ENCODE results near the gene PTPN4. TPM values are rescaled to one million over a fixed set of nuclear protein-coding genes. Genes with fewer than 3 reads are reported as not detected.

Gene PTPN4
- total RNA-seq, 3 donors from 2014 or later: 23.1 to 35.4 (median 30.1) TPM

GRCh38 chr2:119856469-119856901, 96.8 kb downstream of the PTPN4 start:
- no peak for ATAC-seq
- peaks cover 17% of the 10 kb centered on the region for H3K9me3 ChIP-seq

GRCh38 chr2:119857742-119858141, 98.0 kb downstream of the PTPN4 start:
- Histone ChIP-seq H3K4me3 (no peak overlapping the region), H3K4me1 (ENCODE audit: low read depth) (no peaks in the 10 kb centered on the region), H3K36me3 (ENCODE audit: low read depth) (no peaks in the 10 kb centered on the region), H3K9me3 (peaks cover 4% of the 10 kb centered on the region)
- DNase-seq: no peak
- no peak for ATAC-seq
- intact Hi-C loops (cut with DNase I, micrococcal nuclease): no loop called here
- TF ChIP-seq, protein P1, sequence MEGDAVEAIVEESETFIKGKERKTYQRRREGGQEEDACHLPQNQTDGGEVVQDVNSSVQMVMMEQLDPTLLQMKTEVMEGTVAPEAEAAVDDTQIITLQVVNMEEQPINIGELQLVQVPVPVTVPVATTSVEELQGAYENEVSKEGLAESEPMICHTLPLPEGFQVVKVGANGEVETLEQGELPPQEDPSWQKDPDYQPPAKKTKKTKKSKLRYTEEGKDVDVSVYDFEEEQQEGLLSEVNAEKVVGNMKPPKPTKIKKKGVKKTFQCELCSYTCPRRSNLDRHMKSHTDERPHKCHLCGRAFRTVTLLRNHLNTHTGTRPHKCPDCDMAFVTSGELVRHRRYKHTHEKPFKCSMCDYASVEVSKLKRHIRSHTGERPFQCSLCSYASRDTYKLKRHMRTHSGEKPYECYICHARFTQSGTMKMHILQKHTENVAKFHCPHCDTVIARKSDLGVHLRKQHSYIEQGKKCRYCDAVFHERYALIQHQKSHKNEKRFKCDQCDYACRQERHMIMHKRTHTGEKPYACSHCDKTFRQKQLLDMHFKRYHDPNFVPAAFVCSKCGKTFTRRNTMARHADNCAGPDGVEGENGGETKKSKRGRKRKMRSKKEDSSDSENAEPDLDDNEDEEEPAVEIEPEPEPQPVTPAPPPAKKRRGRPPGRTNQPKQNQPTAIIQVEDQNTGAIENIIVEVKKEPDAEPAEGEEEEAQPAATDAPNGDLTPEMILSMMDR (IDR thresholded peaks at IDR 0.05): no peak

More at GRCh38 chr2:119856469-119856901, 96.8 kb downstream of the PTPN4 start:
- TF ChIP-seq, protein P1 (IDR thresholded peaks at IDR 0.05): no peak
- intact Hi-C loops (cut with DNase I, micrococcal nuclease): no loop called here
- Histone ChIP-seq H3K4me1 (ENCODE audit: low read depth) (no peaks in the 10 kb centered on the region), H3K4me3 (no peak overlapping the region), H3K36me3 (ENCODE audit: low read depth) (no peaks in the 10 kb centered on the region)
- DNase-seq: no peak

GRCh38 chr2:119859528-119859927, 99.8 kb downstream of the PTPN4 start:
- TF ChIP-seq, protein P1 (IDR thresholded peaks at IDR 0.05): no peak
- intact Hi-C loops (cut with DNase I, micrococcal nuclease): no loop called here

GRCh38 chr2:119860924-119861323, 101.2 kb downstream of the PTPN4 start:
- H3K9me3 ChIP-seq: no peaks in the 10 kb centered on the region
- no peak overlapping the region for H3K4me3 ChIP-seq
- intact Hi-C loops (cut with DNase I, micrococcal nuclease): no loop called here
- no peaks in the 10 kb centered on the region for H3K4me1 ChIP-seq (ENCODE audit: low read depth)
- TF ChIP-seq, protein P1 (IDR thresholded peaks at IDR 0.05): no peak
- no peak for ATAC-seq
- no peaks in the 10 kb centered on the region for H3K36me3 ChIP-seq (ENCODE audit: low read depth)
- no peak for DNase-seq

More at GRCh38 chr2:119859528-119859927, 99.8 kb downstream of the PTPN4 start:
- H3K4me3 ChIP-seq: no peak overlapping the region
- H3K9me3 ChIP-seq: no peaks in the 10 kb centered on the region
- ATAC-seq (no peak), DNase-seq (no peak)
- H3K4me1 ChIP-seq (ENCODE audit: low read depth): no peaks in the 10 kb centered on the region
- no peaks in the 10 kb centered on the region for H3K36me3 ChIP-seq (ENCODE audit: low read depth)

DNA sequence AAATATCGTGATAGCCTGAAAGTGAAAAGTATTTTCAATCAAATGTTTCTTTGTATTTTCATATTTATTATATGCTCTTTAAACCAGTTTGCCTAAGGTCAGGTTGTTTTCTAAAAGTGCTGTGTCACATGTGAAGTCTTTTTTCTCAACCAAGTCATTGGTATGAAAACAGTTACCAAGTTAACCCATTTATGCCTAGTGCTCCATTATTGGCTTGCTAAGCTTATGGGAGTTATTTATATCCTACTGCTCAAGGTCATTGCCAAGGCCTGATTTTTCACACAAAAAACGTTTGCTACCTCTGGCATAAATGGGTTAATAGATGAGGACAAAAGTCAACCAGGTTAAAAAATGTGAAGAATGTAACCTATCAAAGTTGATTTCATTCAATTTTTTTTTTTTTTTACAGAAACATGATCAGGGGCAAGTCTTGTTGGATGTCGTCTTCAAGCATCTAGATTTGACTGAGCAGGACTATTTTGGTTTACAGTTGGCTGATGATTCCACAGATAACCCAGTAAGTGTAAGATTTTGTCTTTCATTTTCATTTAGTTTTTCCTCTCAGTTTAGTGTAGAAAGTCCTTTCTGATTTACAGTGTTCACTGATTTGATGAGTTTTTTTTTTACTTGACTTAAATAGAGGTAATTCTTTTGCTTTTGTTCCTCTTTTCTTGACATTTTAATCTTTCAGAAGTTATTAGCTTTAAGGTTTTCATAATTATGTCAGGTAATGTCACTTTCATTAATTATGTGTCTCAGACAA, 102.6 kb downstream of the PTPN4 start:
- no peak overlapping the region for H3K4me3 ChIP-seq
- TF ChIP-seq, protein P1 (IDR thresholded peaks at IDR 0.05): no peak
- no peaks in the 10 kb centered on the region for H3K36me3 ChIP-seq (ENCODE audit: low read depth)
- no peaks in the 10 kb centered on the region for H3K4me1 ChIP-seq (ENCODE audit: low read depth)
- intact Hi-C loops (cut with DNase I, micrococcal nuclease): no loop called here
- no peaks in the 10 kb centered on the region for H3K9me3 ChIP-seq
- DNase-seq (no peak), ATAC-seq (no peak)

Data from mucosa of descending colon (tissue), 3 donors.